HG03520 (cell line): Measurements from ENCODE around the gene PRMT7.
A peak's percentile ranks its signal among the peaks of the same experiment; 100 is the strongest.
"Not testable (repeated sequence)": the region's sequence is repeated elsewhere in the genome, so short reads cannot be mapped to it uniquely, and the experiment has no call there.

Experiments used
- ATAC-seq: cut with Tn5 transposase; IDR thresholded peaks from one replicate; pipeline ENCODE4 v1.9.1; 2021; ENCODE audit warnings: mild to moderate bottlenecking, moderate library complexity; ENCODE audit not compliant: unreplicated experiment

The PRMT7 gene

GRCh38 chr16:68283801-68284598 is 26.8 kb upstream of the PRMT7 start:
- peak; percentile 38 for ATAC-seq

GRCh38 chr16:68284847-68285246 is 26.0 kb upstream of the PRMT7 start:
- peak; percentile 35 for ATAC-seq

DNA sequence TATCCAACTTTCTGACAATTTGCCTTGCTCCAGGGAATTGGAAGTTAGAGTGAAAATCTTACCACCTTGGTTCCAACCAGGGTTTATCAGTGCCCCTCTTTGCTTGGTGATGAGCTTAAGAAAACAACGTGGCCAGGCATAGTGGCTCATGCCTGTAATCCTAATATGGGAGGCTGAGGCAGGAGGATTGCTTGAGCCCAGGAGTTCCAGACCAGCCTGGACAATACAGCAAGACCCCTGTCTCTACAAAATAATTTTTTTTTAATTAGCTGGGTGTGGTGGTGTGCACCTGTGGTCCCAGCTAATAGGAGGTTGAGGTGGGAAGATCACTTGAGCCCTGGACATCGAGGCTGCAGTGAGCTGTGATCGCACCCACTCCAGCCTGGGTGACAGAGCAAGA is 25.1 kb upstream of the PRMT7 start:
- ATAC-seq = no peak

DNA sequence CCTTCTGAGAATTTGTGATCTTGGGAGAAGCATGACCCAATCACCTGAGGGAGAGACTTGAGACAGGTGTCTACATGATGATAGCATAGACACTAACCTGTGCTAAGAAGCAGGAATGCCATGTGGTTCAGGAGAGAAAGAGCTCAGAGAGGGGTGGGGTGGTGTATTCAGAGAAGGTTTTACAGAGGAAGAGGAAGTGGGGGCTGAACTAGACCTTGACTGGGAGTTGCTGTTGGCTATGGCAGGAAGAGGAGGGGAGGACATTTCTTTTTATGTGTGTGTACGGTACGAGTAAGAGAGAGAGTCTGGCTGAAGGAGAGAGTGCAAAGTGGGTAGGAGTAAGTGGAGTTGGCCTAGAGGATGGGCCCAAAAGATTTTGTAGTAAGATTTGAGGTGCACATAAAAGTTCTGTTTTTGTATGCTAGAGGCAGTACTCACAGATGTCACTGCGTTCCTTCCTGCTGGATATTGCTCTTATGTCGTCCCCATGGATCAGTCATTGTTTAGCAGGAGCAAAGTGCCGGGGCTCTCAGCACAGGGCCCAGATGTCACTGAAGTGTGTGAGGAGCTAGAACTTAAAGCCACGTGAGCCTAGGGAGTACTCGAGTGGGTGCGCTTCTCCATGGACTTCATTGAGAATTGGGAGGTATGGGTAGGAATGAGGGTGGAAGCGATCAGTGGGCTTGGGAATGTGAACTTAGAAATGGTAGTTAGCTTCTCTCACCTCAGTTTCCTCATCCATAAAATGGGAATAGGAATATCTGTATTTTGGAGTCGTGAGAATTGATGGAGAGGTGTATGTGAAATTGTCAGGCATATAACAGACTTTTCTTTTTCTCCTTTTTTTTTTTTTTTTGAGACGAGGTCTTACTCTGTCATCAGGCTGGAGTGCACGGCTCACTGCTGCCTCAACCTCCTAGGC is 24.4 kb upstream of the PRMT7 start:
- ATAC-seq = no peak

GRCh38 chr16:68287276-68288251 is 23.3 kb upstream of the PRMT7 start:
- ATAC-seq = no peak

DNA sequence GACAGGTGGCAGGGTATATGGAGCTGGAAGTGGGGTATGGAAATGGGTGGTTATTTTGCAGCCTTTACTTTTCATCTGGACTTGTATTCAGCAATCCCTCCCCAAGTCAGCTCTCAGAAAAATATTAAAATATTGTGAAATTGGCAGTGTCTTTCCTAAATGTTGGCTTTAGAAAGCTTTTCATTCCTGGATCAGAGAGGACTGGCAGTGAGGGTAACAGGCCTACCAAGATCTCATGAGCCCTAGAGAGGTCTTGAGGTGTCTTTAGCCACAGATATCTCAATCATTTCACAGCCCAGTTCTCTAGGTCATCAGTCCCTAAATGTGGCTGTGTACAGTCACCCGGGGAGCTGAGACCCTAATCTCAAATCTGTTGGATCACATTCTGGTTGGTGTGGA is 22.6 kb upstream of the PRMT7 start:
- ATAC-seq = no peak

GRCh38 chr16:68288796-68289195 is 22.0 kb upstream of the PRMT7 start:
- ATAC-seq = not testable (repeated sequence)

- ATAC-seq = no peak
Measured at GRCh38 chr16:68289202-68289601, 21.6 kb upstream of the PRMT7 start.

- ATAC-seq = peak; percentile 73
Measured at GRCh38 chr16:68289621-68290329, 21.0 kb upstream of the PRMT7 start.

GRCh38 chr16:68290450-68290849 is 20.4 kb upstream of the PRMT7 start:
- ATAC-seq = no peak

- no peak for ATAC-seq
Measured at GRCh38 chr16:68291227-68291626, 19.6 kb upstream of the PRMT7 start.

- ATAC-seq = no peak
Measured at GRCh38 chr16:68292425-68292824, 18.4 kb upstream of the PRMT7 start.

DNA sequence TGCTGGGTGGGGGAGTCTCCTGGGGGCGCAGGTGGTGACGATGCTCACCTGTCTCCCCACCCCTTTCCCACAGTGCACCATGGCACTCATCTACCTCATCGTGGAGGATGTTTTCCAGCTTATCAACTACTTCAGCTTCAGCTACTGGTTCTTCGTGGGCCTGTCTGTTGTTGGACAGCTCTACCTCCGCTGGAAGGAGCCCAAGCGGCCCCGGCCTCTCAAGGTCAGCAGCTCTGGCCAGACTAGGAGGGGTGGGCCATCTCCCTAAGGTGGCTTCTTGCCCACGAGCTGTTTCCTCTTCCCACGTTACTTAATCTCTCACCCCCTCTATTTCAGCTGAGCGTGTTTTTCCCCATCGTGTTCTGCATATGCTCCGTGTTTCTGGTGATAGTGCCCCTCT is 14.5 kb upstream of the PRMT7 start:
- ATAC-seq = no peak

GRCh38 chr16:68296693-68297092 is 14.1 kb upstream of the PRMT7 start:
- no peak for ATAC-seq

- no peak for ATAC-seq
Measured at GRCh38 chr16:68297908-68298307, 12.9 kb upstream of the PRMT7 start.

DNA sequence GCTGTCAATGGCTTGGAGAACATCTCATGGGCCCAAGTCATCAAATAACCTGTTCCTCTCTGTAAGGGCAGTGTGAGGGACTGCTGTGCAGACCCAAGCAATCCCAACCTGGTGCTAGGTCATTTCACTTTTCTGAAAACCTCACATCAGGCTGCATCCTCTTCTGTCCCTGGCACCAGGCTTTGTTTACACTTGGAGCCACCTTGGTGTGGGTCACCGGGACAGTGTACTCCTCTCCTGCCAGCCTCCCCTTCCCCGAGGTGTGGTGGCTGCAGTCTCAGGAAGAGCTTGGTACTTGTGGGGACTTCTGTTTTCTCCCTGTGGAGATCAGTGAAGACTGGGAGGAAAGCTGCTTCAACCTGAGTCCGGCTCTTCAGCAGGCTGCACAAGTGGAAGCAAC is 12.5 kb upstream of the PRMT7 start:
- ATAC-seq = no peak

DNA sequence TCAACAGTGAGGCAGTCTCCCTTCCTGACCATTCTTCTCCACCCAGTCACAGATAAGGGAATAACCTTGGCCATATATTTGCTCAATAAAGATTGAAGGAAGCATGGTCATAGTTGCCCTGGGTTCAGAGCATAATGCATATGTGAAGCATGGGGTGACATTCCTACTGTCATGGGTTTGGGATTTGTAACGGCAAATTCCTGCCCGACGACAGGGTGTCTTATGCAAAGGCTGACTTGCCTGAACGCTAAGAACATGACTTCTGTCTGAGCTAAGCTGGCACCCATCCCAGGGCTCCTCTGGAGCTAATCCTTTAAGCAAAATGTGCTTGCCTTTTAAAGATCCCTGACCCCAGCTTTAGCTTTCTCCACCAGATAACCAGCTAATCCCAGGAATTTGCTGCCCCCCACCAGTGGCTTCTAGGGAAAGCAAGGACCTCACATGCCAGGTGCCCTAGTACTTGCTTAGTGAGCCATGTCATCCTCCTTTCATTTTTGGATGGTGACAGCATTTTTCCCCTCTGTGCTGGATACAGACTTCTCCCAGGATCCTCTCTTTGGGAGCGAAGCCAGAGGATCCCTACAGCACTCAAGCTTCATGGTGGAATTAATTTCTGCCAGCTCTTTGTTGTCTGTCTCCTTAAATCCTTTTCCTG is 11.8 kb upstream of the PRMT7 start:
- ATAC-seq = no peak

DNA sequence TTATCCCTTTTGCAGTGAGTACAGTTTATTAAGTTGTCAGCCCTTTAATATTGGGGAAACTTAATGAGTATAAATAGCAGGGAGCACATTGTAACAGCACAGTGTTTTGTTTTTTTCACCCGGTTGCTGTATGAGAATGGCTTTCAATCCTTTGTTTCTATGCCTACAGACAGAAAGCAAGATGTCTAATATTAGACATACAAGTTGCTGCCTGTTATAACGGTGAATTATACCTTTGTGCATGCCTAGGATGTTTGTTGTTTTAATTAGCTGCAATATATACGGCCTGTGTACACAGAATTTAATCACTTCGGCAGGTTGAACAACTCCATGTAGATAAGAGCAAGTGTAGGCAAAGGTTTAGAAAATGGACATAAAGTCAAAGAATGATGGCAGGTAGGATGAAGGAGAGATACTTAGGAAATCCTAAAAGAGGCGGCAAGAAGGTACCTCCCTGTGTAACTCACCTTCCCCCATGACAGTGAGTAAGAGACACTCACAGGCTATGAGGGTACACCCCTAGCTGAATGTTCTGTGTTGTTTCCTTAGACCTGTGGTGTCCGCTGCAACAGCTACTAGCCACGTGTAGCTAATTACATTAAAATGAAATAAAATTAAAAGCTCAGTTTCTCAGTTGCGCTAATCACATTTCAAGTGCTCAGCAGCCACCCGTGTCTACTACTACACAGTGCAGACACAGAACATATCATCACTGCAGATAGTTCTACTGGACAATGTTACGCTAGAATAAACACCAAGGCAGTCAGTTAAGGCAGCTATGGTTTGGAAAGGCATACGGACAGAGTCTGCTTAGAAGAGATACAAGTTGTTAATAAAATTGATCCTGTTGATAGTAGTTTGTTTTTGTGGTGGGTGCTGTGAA is 11.0 kb upstream of the PRMT7 start:
- ATAC-seq = no peak
